ENCODE measurements around the gene IFITM2.

DNA sequence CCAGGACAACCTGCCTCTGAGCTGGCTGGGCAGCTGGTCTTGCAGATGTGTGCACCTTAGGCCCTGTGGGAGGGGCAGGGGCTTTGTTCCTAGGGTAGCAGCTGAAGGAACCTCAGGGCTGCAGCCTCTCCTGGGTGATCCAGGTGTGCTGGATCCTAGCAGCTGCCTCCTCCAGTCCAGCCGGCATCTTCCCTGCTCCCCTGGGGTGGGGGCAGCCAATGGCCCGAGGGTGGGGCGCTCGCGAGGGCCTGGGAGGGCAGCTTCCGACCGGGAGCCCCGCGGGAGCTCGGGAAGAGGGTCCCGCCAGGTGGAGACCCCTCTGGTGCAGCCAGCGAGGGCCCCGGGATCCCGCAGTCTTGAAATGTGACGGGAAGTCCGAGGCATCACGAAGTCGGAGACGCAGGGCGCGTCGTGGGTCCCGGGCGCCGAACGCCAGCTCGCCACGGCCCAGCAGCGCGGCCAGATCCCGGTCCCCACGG lies 7.9 kb downstream of the IFITM2 start:
- TF ChIP-seq, protein P1, sequence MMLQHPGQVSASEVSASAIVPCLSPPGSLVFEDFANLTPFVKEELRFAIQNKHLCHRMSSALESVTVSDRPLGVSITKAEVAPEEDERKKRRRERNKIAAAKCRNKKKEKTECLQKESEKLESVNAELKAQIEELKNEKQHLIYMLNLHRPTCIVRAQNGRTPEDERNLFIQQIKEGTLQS (IDR thresholded peaks at IDR 0.05) = no peak
- TF ChIP-seq, protein P2, sequence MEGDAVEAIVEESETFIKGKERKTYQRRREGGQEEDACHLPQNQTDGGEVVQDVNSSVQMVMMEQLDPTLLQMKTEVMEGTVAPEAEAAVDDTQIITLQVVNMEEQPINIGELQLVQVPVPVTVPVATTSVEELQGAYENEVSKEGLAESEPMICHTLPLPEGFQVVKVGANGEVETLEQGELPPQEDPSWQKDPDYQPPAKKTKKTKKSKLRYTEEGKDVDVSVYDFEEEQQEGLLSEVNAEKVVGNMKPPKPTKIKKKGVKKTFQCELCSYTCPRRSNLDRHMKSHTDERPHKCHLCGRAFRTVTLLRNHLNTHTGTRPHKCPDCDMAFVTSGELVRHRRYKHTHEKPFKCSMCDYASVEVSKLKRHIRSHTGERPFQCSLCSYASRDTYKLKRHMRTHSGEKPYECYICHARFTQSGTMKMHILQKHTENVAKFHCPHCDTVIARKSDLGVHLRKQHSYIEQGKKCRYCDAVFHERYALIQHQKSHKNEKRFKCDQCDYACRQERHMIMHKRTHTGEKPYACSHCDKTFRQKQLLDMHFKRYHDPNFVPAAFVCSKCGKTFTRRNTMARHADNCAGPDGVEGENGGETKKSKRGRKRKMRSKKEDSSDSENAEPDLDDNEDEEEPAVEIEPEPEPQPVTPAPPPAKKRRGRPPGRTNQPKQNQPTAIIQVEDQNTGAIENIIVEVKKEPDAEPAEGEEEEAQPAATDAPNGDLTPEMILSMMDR (IDR thresholded peaks at IDR 0.05; ENCODE audit: low read depth, low read length, missing input control) = no peak
- TF ChIP-seq, protein P3, sequence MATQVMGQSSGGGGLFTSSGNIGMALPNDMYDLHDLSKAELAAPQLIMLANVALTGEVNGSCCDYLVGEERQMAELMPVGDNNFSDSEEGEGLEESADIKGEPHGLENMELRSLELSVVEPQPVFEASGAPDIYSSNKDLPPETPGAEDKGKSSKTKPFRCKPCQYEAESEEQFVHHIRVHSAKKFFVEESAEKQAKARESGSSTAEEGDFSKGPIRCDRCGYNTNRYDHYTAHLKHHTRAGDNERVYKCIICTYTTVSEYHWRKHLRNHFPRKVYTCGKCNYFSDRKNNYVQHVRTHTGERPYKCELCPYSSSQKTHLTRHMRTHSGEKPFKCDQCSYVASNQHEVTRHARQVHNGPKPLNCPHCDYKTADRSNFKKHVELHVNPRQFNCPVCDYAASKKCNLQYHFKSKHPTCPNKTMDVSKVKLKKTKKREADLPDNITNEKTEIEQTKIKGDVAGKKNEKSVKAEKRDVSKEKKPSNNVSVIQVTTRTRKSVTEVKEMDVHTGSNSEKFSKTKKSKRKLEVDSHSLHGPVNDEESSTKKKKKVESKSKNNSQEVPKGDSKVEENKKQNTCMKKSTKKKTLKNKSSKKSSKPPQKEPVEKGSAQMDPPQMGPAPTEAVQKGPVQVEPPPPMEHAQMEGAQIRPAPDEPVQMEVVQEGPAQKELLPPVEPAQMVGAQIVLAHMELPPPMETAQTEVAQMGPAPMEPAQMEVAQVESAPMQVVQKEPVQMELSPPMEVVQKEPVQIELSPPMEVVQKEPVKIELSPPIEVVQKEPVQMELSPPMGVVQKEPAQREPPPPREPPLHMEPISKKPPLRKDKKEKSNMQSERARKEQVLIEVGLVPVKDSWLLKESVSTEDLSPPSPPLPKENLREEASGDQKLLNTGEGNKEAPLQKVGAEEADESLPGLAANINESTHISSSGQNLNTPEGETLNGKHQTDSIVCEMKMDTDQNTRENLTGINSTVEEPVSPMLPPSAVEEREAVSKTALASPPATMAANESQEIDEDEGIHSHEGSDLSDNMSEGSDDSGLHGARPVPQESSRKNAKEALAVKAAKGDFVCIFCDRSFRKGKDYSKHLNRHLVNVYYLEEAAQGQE (IDR thresholded peaks at IDR 0.05) = no peak

All from liver (tissue), 3 donors.